ENCODE results near the gene PPP1R9B.

The PPP1R9B gene

DNA sequence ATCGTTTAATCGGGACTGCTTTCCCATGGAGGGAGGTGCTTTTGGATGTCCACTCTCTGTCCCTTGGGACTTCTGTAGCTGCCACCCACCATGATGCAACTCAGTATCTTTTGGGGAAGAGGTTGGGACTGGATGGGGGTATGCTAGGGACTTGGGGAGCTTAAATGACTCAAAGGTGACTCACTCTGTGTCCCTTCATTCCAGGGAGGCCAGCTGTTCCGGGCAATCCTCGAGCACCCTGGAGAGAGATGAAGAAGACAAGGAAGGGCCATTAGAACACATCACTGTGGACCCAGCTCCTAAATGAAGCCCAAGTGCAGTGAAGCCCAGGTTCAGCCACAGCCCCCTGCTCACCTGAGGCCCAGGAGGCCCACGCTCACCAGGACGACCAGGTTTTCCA is 46.3 kb upstream of the PPP1R9B start:
- H3K36me3 ChIP-seq, result no peaks in the 10 kb centered on the region
- H3K27ac ChIP-seq, result no peak overlapping the region
- peaks cover 17 to 22% of the 10 kb centered on the region in 2 experiments for H3K4me1 ChIP-seq (ENCODE audit: control insufficient read depth in 1 of 2, insufficient read depth in 1 of 2, low read depth in 1 of 2, low read length in 1 of 2)
- peaks cover 33% of the 10 kb centered on the region for H3K27me3 ChIP-seq
- TF ChIP-seq, protein P1, sequence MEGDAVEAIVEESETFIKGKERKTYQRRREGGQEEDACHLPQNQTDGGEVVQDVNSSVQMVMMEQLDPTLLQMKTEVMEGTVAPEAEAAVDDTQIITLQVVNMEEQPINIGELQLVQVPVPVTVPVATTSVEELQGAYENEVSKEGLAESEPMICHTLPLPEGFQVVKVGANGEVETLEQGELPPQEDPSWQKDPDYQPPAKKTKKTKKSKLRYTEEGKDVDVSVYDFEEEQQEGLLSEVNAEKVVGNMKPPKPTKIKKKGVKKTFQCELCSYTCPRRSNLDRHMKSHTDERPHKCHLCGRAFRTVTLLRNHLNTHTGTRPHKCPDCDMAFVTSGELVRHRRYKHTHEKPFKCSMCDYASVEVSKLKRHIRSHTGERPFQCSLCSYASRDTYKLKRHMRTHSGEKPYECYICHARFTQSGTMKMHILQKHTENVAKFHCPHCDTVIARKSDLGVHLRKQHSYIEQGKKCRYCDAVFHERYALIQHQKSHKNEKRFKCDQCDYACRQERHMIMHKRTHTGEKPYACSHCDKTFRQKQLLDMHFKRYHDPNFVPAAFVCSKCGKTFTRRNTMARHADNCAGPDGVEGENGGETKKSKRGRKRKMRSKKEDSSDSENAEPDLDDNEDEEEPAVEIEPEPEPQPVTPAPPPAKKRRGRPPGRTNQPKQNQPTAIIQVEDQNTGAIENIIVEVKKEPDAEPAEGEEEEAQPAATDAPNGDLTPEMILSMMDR (IDR thresholded peaks at IDR 0.05), result no peak
- H3K9me3 ChIP-seq, result no peaks in the 10 kb centered on the region
- H3K4me3 ChIP-seq (ENCODE audit: low read depth in 1 of 2, low read length in 1 of 2), result no peak overlapping the region

DNA sequence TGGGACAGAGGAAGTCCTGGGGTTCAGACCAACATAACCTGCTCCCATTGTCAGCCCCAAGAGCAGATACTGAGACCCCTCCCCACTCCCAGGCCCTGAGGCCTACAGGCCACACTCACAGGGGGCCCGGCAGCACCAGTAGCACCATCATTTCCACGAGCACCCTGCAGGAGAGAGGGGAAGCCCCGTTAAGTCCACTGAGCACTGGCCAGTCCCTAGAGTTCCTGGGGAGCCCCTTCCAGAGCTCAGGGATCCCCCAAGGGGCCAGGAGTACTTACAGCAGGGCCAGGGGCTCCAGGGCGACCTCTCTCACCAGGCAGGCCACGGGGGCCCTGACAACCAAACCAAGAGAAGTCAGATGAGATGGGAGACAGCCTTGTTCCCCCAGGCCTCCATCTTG is 45.6 kb upstream of the PPP1R9B start:
- TF ChIP-seq, protein P1 (IDR thresholded peaks at IDR 0.05), result no peak
- Histone ChIP-seq H3K4me3 (ENCODE audit: low read depth in 1 of 2, low read length in 1 of 2) (no peak overlapping the region), H3K36me3 (no peaks in the 10 kb centered on the region), H3K27ac (no peak overlapping the region), H3K27me3 (peaks cover 25% of the 10 kb centered on the region), H3K4me1 (ENCODE audit: control insufficient read depth in 1 of 2, insufficient read depth in 1 of 2, low read depth in 1 of 2, low read length in 1 of 2) (peaks cover 15 to 17% of the 10 kb centered on the region in 2 experiments), H3K9me3 (no peaks in the 10 kb centered on the region)

DNA sequence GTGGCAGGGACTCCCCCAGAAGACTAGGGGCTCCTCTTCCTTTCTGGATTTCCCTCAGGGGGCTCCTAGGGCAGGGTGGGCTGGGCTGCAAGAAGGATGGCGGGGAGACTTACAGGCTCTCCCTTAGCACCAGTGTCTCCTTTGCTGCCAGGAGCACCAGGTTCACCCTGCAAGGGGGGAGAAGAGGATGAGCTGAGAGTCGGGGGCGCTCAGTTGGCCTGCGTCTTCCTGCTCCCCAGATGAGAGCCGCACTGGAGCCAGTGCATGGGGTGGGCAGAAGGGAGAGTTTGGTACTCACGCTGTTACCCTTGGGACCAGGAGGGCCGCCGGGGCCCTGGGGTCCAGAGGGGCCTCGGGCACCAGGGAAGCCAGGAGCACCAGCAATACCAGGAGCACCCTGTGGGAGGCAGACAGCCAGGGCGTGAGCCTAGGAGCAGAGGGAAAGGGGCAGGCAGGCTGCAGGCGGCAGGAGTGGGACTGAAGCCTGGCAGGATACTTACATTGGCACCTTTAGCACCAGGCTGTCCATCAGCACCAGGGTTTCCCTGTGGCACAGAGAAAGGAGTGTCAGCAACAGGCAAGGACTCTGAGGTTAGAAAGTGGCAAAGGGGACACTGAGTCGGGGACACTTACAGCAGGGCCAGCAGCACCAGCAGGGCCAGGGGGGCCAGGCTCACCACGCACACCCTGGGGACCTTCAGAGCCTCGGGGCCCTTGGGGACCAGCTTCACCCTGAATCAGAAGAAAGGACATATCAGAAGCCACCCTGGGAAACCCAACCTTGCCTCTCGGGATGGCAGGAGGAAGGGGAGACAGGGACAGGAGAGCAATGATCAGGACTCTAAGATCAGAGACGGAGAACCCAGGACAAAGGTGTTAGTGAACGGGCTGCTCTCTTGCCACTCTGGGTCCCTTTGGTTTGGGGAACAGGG is 44.7 kb upstream of the PPP1R9B start:
- Histone ChIP-seq H3K9me3 (no peaks in the 10 kb centered on the region), H3K36me3 (no peaks in the 10 kb centered on the region), H3K4me1 (ENCODE audit: control insufficient read depth in 1 of 2, insufficient read depth in 1 of 2, low read depth in 1 of 2, low read length in 1 of 2) (peaks cover 6 to 8% of the 10 kb centered on the region in 2 experiments), H3K27ac (no peak overlapping the region), H3K27me3 (peaks cover 20% of the 10 kb centered on the region), H3K4me3 (ENCODE audit: low read depth in 1 of 2, low read length in 1 of 2) (no peak overlapping the region)
- TF ChIP-seq, protein P1 (IDR thresholded peaks at IDR 0.05), result no peak

DNA sequence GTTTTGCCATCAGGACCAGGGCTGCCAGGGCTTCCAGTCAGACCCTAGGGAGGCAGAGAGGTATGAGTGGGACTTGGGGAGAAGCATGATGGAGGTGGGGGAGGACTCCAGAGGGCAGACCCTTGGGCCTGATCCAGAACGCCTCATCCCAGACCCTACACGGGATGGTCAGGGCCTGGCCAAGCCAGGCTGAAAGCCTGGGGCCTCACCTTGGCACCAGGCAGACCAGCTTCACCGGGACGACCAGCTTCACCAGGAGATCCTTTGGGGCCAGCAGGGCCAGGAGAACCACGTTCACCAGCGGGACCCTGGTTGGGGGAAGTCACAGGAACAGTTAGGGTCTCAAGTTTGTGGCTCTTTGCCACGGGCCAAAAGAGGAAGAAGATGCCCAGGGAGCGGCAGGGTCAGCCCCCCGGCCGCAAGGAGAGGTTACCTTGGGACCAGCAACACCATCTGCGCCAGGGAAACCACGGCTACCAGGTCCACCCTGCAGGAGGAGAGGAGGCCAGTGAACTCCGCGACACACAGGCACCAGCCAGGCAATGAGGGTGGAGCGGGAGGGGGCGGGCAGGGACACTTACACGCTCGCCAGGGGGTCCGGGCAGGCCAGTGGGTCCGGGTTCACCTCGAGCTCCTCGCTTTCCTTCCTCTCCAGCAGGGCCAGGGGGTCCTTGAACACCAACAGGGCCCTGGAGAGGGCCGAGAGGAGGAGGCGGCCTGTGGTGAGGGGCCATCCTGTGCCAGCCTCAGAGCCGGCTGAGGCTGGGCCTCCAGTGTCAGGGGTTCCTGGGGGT is 43.9 kb upstream of the PPP1R9B start:
- Histone ChIP-seq H3K4me1 (ENCODE audit: control insufficient read depth in 1 of 2, insufficient read depth in 1 of 2, low read depth in 1 of 2, low read length in 1 of 2) (no peaks in the 10 kb centered on the region), H3K4me3 (ENCODE audit: low read depth in 1 of 2, low read length in 1 of 2) (no peak overlapping the region), H3K36me3 (no peaks in the 10 kb centered on the region), H3K9me3 (no peaks in the 10 kb centered on the region), H3K27me3 (peaks cover 12% of the 10 kb centered on the region), H3K27ac (no peak overlapping the region)
- TF ChIP-seq, protein P1 (IDR thresholded peaks at IDR 0.05), result no peak

DNA sequence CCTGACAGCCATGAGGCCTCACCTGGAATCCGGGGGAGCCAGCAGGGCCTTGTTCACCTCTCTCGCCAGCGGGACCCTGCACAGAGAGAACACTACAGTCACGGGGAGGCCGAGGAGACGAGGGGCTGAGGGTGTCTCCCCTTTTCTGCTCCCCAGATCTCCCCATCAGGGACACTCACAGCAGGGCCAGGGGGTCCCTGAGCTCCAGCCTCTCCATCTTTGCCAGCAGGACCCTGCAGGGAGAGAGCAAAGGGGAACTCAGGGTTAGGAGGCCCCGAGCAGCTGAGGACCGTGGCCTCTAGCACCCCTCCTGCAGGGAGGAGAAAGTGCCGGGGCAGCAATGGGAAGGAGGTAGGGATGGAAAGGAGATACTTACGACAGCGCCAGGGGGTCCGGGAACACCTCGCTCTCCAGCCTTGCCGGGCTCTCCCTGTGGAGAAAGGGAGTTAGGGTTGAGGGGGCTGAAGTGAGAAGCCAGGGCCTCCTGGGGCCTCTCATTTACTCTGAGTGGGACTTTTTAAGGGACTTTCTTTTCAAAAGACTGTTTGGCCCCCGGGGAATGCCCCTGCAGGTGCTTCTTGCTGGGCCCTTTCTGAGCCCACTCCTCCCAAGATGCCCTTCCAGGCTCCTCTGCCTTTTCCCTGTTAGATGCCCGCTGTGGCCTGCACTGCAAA is 42.3 kb upstream of the PPP1R9B start:
- no peaks in the 10 kb centered on the region for H3K4me1 ChIP-seq (ENCODE audit: control insufficient read depth in 1 of 2, insufficient read depth in 1 of 2, low read depth in 1 of 2, low read length in 1 of 2)
- H3K27me3 ChIP-seq, result no peaks in the 10 kb centered on the region
- H3K4me3 ChIP-seq (ENCODE audit: low read depth in 1 of 2, low read length in 1 of 2), result no peak overlapping the region
- no peaks in the 10 kb centered on the region for H3K36me3 ChIP-seq
- H3K27ac ChIP-seq, result no peak overlapping the region
- TF ChIP-seq, protein P1 (IDR thresholded peaks at IDR 0.05), result no peak
- no peaks in the 10 kb centered on the region for H3K9me3 ChIP-seq

Data from neutrophil (primary cell).